ENCODE measurements around the gene TET3. TPM values are rescaled to one million over a fixed set of nuclear protein-coding genes. Genes with fewer than 3 reads are reported as not detected.

The TET3 gene
- total RNA-seq, 2 experiments from 2014 or later = 22.2 to 24.1 TPM

DNA sequence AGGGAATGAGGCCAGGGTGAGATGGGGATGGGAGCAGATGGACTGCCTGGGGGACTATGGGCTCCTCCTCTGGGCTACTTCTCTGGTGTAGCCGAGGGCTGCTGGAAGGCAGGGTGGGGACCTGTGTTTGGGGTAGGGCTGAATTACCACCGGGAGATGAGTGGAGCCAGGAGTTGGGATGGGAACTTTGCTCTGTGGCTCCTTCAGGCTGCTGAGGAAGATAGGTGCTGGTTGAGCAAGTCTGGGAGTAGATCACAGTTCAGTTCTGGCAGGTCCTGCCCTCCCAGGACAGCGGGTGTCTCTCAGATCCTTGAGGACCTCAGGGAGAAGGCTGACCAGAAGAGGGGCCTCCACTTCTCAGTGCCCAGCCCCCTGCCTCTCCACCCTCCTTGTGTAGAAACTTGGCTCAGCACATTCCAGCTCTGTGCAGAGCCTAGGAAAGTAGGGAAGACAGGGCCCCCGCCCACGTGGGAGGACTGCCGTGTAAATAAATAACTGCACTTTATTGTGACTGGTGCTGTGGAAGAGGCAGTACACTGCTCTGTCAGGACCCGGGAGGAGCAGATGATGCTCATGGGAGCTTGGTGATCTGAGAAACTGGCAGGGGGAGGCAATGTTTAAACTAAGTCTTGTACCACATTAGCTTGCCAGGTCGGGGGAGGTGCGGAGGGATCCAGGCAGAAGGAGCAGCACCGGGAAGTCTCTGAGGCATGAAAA is 15.3 kb downstream of the TET3 start:
- Histone ChIP-seq H3K27me3 (ENCODE audit: control insufficient read depth in 1 of 2, insufficient read depth in 2 of 2, low read length in 2 of 2) (no peaks in the 10 kb centered on the region), H3K4me1 (ENCODE audit: insufficient read depth, low read length) (peaks cover 82% of the 10 kb centered on the region), H3K9me3 (ENCODE audit: control insufficient read depth in 1 of 2, insufficient read depth in 1 of 2, low read length in 2 of 2) (no peaks in the 10 kb centered on the region), H3K36me3 (ENCODE audit: insufficient read depth, low read length) (no peaks in the 10 kb centered on the region), H3K4me3 (ENCODE audit: low read length) (no peak overlapping the region), H3K27ac (ENCODE audit: low read depth in 1 of 2, low read length in 2 of 2) (no peak overlapping the region)
- no peaks in the 10 kb centered on the region for H3K36me3 Mint-ChIP-seq (ENCODE audit: low read depth)
- ATAC-seq (ENCODE audit: poor library complexity) (no peak), DNase-seq (no peak)
- intact Hi-C loops (cut with DNase I, micrococcal nuclease) = no loop called here
- no peaks in the 10 kb centered on the region for H3K27me3 Mint-ChIP-seq
- H3K9me3 Mint-ChIP-seq = no peaks in the 10 kb centered on the region
- H3K4me1 Mint-ChIP-seq (ENCODE audit: low read depth) = peaks cover 76% of the 10 kb centered on the region
- peak overlapping the region; percentile 87 for H3K4me3 Mint-ChIP-seq
- TF ChIP-seq, protein P1, sequence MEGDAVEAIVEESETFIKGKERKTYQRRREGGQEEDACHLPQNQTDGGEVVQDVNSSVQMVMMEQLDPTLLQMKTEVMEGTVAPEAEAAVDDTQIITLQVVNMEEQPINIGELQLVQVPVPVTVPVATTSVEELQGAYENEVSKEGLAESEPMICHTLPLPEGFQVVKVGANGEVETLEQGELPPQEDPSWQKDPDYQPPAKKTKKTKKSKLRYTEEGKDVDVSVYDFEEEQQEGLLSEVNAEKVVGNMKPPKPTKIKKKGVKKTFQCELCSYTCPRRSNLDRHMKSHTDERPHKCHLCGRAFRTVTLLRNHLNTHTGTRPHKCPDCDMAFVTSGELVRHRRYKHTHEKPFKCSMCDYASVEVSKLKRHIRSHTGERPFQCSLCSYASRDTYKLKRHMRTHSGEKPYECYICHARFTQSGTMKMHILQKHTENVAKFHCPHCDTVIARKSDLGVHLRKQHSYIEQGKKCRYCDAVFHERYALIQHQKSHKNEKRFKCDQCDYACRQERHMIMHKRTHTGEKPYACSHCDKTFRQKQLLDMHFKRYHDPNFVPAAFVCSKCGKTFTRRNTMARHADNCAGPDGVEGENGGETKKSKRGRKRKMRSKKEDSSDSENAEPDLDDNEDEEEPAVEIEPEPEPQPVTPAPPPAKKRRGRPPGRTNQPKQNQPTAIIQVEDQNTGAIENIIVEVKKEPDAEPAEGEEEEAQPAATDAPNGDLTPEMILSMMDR (IDR thresholded peaks at IDR 0.05) = no peak
- CTCF ChIA-PET = interaction anchor here (2.0 kb wide), 1 partner anchor 13 kb away, joined by 8 read pairs; no protein-coding TSS in a partner anchor
- H3K27ac Mint-ChIP-seq = peak overlapping the region; percentile 81
- POLR2A ChIA-PET = interaction anchor here (0.6 to 3.2 kb wide), 6 partner anchors 14 to 178 kb away, joined by 3 to 25 read pairs (median 6); partner anchors contain the start of genes DGUOK, MOB1A and TET3

DNA sequence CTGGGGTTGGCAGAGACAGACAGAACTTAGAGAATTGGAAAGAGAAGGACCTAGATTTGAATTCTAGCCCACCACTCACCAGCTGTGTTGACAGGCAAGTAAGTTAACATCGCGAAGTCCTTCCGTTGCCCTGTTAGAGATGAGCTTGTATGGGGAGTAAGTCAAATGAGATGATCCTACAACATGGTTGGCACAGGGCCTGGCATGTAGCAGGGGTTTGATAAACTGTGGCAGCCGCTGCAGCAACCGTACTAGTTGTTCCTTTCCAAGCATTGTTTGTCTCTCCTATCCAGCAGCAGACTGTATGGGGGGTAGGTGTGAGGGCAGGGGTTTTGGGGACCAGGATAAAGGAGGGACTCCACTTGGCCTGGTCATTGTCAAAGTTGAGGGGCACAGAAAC is 16.0 kb downstream of the TET3 start:
- Mint-ChIP-seq H3K9me3 (no peaks in the 10 kb centered on the region), H3K4me1 (ENCODE audit: low read depth) (peaks cover 76% of the 10 kb centered on the region), H3K4me3 (peak overlapping the region; percentile 87), H3K36me3 (ENCODE audit: low read depth) (no peaks in the 10 kb centered on the region), H3K27ac (peak overlapping the region; percentile 81), H3K27me3 (no peaks in the 10 kb centered on the region)
- no peaks in the 10 kb centered on the region for H3K9me3 ChIP-seq (ENCODE audit: control insufficient read depth in 1 of 2, insufficient read depth in 1 of 2, low read length in 2 of 2)
- ATAC-seq (ENCODE audit: poor library complexity) (no peak), DNase-seq (no peak)
- intact Hi-C loops (cut with DNase I, micrococcal nuclease) = loop anchor here in 1 of 2 experiments (1.0 kb wide), 1 partner anchor 14 kb away; no protein-coding TSS in a partner anchor
- no peaks in the 10 kb centered on the region for H3K27me3 ChIP-seq (ENCODE audit: control insufficient read depth in 1 of 2, insufficient read depth in 2 of 2, low read length in 2 of 2)
- peaks cover 81% of the 10 kb centered on the region for H3K4me1 ChIP-seq (ENCODE audit: insufficient read depth, low read length)
- peaks cover 2% of the 10 kb centered on the region for H3K36me3 ChIP-seq (ENCODE audit: insufficient read depth, low read length)
- H3K27ac ChIP-seq (ENCODE audit: low read depth in 1 of 2, low read length in 2 of 2) = no peak overlapping the region
- TF ChIP-seq, protein P1 (IDR thresholded peaks at IDR 0.05) = no peak
- ChIA-PET CTCF (interaction anchor here (2.0 kb wide), 1 partner anchor 13 kb away, joined by 8 read pairs; no protein-coding TSS in a partner anchor), POLR2A (interaction anchor here (0.6 to 3.2 kb wide), 8 partner anchors 14 to 178 kb away, joined by 3 to 25 read pairs (median 4); partner anchors contain the start of genes DGUOK, MOB1A and TET3)
- no peak overlapping the region for H3K4me3 ChIP-seq (ENCODE audit: low read length)

DNA sequence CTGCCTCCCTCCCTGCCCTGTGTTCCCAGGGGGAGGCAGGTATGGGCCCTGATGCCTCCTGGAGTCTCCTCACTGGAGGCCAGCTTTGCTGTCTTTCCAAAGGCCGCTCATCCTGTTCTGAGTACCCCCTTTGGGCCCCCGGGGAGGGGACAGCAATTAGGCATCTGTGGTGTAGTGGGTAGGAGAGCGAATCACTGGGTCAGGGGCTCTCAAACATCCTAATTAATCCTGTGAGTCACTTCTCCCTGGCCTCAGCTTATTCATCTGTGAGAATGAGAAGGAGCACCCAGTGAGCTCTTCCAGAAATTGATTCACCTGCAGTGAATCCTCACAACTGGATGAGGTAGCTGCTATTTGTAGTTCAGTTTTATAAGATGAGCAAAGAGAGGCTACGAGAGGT is 16.4 kb downstream of the TET3 start:
- peaks cover 7% of the 10 kb centered on the region for H3K36me3 ChIP-seq (ENCODE audit: insufficient read depth, low read length)
- H3K9me3 Mint-ChIP-seq = no peaks in the 10 kb centered on the region
- ATAC-seq (ENCODE audit: poor library complexity) (no peak), DNase-seq (no peak)
- H3K27ac Mint-ChIP-seq = peak overlapping the region; percentile 81
- TF ChIP-seq, protein P1 (IDR thresholded peaks at IDR 0.05) = no peak
- H3K27ac ChIP-seq (ENCODE audit: low read depth in 1 of 2, low read length in 2 of 2) = peak overlapping the region in 1 of 2 donors; percentile 11
- CTCF ChIA-PET = interaction anchor here (1.6 to 2.0 kb wide), 2 partner anchors 14 to 93 kb away, joined by 4 to 8 read pairs; no protein-coding TSS in a partner anchor
- no peaks in the 10 kb centered on the region for H3K27me3 ChIP-seq (ENCODE audit: control insufficient read depth in 1 of 2, insufficient read depth in 2 of 2, low read length in 2 of 2)
- H3K4me3 ChIP-seq (ENCODE audit: low read length) = no peak overlapping the region
- H3K36me3 Mint-ChIP-seq (ENCODE audit: low read depth) = no peaks in the 10 kb centered on the region
- H3K9me3 ChIP-seq (ENCODE audit: control insufficient read depth in 1 of 2, insufficient read depth in 1 of 2, low read length in 2 of 2) = no peaks in the 10 kb centered on the region
- peaks cover 79% of the 10 kb centered on the region for H3K4me1 Mint-ChIP-seq (ENCODE audit: low read depth)
- H3K4me3 Mint-ChIP-seq = peak overlapping the region; percentile 87
- POLR2A ChIA-PET = interaction anchor here (0.6 to 3.2 kb wide), 9 partner anchors 14 to 177 kb away, joined by 3 to 25 read pairs (median 4); partner anchors contain the start of genes BOLA3, DGUOK, MOB1A and TET3
- intact Hi-C loops (cut with DNase I, micrococcal nuclease) = loop anchor here in 1 of 2 experiments (1.0 kb wide), 1 partner anchor 15 kb away; no protein-coding TSS in a partner anchor
- no peaks in the 10 kb centered on the region for H3K27me3 Mint-ChIP-seq
- peaks cover 78% of the 10 kb centered on the region for H3K4me1 ChIP-seq (ENCODE audit: insufficient read depth, low read length)

Data from CD4-positive, alpha-beta T cell (primary cell).